ENCODE measurements around the gene SLC6A5.

Gene SLC6A5

DNA sequence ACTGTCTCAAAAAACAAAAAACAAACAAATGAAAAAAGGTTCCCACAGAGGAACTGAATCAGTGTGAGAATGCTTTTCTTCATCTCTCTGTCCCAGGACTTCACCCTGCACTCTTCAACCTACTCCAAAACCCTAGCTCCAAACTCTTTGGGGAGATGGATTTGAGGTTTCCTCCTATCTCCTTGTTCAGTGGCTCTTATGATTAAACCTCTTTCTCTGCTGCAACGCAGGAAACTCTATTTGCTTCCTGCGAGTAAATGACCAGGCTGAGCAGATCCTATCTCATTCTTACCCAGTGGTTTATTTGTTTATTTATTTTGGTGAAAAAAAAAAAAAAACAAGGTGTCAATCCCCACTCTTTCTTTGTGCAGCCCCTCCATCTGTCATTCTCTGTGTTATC, 12.0 kb downstream of the SLC6A5 start:
- Histone ChIP-seq H3K27ac (no peak overlapping the region), H3K27me3 (peaks cover 96% of the 10 kb centered on the region), H3K9me3 (no peaks in the 10 kb centered on the region), H3K36me3 (no peaks in the 10 kb centered on the region), H3K4me1 (ENCODE audit: control insufficient read depth in 1 of 2, insufficient read depth in 1 of 2, low read depth in 1 of 2, low read length in 1 of 2) (peaks cover 3 to 8% of the 10 kb centered on the region in 2 experiments), H3K4me3 (ENCODE audit: low read depth in 1 of 2, low read length in 1 of 2) (no peak overlapping the region)
- TF ChIP-seq, protein P1, sequence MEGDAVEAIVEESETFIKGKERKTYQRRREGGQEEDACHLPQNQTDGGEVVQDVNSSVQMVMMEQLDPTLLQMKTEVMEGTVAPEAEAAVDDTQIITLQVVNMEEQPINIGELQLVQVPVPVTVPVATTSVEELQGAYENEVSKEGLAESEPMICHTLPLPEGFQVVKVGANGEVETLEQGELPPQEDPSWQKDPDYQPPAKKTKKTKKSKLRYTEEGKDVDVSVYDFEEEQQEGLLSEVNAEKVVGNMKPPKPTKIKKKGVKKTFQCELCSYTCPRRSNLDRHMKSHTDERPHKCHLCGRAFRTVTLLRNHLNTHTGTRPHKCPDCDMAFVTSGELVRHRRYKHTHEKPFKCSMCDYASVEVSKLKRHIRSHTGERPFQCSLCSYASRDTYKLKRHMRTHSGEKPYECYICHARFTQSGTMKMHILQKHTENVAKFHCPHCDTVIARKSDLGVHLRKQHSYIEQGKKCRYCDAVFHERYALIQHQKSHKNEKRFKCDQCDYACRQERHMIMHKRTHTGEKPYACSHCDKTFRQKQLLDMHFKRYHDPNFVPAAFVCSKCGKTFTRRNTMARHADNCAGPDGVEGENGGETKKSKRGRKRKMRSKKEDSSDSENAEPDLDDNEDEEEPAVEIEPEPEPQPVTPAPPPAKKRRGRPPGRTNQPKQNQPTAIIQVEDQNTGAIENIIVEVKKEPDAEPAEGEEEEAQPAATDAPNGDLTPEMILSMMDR (IDR thresholded peaks at IDR 0.05) = no peak

DNA sequence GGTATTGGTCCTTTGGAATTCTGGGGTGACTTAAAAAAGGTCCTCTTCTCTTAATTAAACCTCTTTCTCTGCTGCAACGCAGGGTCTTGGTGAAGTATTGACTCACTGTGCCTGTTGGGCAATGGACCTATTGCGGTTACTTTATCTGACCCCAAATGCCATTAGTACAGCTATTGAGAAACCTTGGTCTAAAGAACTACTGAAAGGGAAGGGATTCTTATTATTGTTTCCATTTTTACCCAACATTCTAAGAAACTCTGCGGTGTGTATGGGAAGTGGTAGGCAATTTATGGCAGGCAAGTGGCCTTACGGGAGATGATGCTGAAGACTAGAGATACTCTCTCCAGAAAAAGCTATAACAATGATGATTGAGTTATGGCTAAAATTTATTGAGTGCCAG, 12.5 kb downstream of the SLC6A5 start:
- Histone ChIP-seq H3K4me3 (ENCODE audit: low read depth in 1 of 2, low read length in 1 of 2) (no peak overlapping the region), H3K36me3 (no peaks in the 10 kb centered on the region), H3K27me3 (peaks cover 96% of the 10 kb centered on the region), H3K27ac (no peak overlapping the region), H3K4me1 (ENCODE audit: control insufficient read depth in 1 of 2, insufficient read depth in 1 of 2, low read depth in 1 of 2, low read length in 1 of 2) (peaks cover 3 to 8% of the 10 kb centered on the region in 2 experiments), H3K9me3 (no peaks in the 10 kb centered on the region)
- TF ChIP-seq, protein P1 (IDR thresholded peaks at IDR 0.05) = no peak

DNA sequence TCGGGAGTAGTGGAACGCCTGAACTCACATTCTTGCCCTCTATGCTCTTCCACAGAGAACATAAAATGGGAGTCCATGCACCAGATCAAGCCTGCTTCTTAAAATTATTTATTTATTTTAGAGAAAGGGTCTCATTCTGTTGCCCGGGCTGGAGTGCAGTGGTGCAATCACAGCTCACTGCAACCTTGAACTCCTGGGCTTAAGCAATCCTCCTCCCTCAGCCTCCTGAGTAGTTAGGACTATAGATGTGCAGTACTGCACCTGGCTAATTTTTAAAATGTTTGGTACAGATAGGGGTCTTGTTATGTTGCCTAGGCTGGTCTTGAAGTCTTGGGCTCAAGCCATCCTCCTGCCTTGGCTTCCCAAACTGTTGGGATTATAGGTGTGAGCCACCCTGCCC, 13.0 kb downstream of the SLC6A5 start:
- Histone ChIP-seq H3K36me3 (no peaks in the 10 kb centered on the region), H3K4me3 (ENCODE audit: low read depth in 1 of 2, low read length in 1 of 2) (no peak overlapping the region), H3K27ac (no peak overlapping the region), H3K9me3 (no peaks in the 10 kb centered on the region), H3K4me1 (ENCODE audit: control insufficient read depth in 1 of 2, insufficient read depth in 1 of 2, low read depth in 1 of 2, low read length in 1 of 2) (peaks cover 3 to 8% of the 10 kb centered on the region in 2 experiments), H3K27me3 (peaks cover 96% of the 10 kb centered on the region)
- TF ChIP-seq, protein P1 (IDR thresholded peaks at IDR 0.05) = no peak

DNA sequence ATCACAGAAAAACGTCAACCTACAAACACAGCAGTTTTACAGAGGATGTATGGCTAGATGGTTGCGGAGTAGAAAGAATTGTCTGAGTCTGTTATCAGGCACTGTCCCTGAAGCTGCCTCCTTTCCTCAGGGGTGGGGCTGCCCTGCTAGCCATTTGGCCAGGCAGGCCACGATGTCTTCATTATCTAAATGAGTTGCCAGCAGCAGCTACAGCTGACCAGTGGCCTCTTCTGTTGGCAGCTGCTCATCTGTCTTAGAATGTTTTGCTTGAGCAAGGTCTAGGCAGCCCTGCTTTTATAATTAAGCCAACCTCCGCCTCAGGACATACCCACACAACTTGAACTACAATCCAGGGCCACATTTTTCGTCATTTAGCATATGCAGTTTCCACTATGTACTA, 17.5 kb downstream of the SLC6A5 start:
- H3K27ac ChIP-seq = no peak overlapping the region
- H3K9me3 ChIP-seq = no peaks in the 10 kb centered on the region
- TF ChIP-seq, protein P1 (IDR thresholded peaks at IDR 0.05) = no peak
- peaks cover 0 to 2% of the 10 kb centered on the region in 2 experiments for H3K4me1 ChIP-seq (ENCODE audit: control insufficient read depth in 1 of 2, insufficient read depth in 1 of 2, low read depth in 1 of 2, low read length in 1 of 2)
- H3K4me3 ChIP-seq (ENCODE audit: low read depth in 1 of 2, low read length in 1 of 2) = no peak overlapping the region
- peaks cover 86% of the 10 kb centered on the region for H3K27me3 ChIP-seq
- no peaks in the 10 kb centered on the region for H3K36me3 ChIP-seq

DNA sequence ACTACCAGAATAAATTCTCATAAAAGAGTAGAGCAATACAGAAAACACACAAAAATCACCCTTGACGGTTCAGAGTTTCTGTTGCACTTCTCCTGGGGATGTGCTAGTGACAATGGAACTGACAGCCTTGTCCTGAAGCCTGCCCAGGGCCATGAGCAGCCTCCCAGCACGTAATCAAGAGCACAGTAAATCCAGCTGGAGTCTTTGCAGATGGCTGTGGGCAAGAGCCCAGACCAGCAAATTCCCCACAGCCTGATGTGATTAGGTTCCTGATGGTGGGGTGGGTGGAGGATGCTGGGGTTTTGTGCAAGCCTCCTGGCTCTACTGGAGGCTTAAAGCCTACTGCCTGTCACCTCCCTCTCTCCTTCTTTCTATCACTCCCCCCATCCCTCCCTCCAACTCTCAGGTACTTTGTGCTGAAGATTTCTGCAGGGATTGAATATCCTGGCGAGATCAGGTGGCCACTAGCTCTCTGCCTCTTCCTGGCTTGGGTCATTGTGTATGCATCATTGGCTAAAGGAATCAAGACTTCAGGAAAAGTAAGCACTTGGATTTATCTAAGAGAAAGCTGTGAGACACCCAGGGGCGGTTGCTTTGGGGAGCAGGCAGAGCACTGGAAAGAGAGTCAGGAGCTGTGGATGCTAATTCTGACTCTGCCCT, 18.1 kb downstream of the SLC6A5 start:
- Histone ChIP-seq H3K27me3 (peaks cover 82% of the 10 kb centered on the region), H3K36me3 (no peaks in the 10 kb centered on the region), H3K27ac (no peak overlapping the region), H3K4me1 (ENCODE audit: control insufficient read depth in 1 of 2, insufficient read depth in 1 of 2, low read depth in 1 of 2, low read length in 1 of 2) (no peaks in the 10 kb centered on the region), H3K4me3 (ENCODE audit: low read depth in 1 of 2, low read length in 1 of 2) (no peak overlapping the region), H3K9me3 (no peaks in the 10 kb centered on the region)
- TF ChIP-seq, protein P1 (IDR thresholded peaks at IDR 0.05) = no peak
